Right atrium auricular region (tissue), 2 donors: ENCODE measurements around the gene CGB3. TPM values are rescaled to one million over a fixed set of nuclear protein-coding genes. Genes with fewer than 3 reads are reported as not detected.

Experiments used
- DNase-seq: peaks from one replicate; pipeline ENCODE4 v3.0.0-alpha.2; 2019; ENCODE audit warnings: low spot score
- H3K27ac ChIP-seq, 2 donors: fragments of 200-600 bp; sonication (generic); 1 replicate in 1 of 2; 2 replicates in 1 of 2; pipeline ENCODE4 v1.5.1; 2016 to 2019
- H3K27me3 ChIP-seq, 2 donors: fragments of 200-600 bp; sonication (generic); one replicate each; pipeline versions ENCODE4 v1.5.1 to v1.6.0; 2017 to 2019
- H3K36me3 ChIP-seq: fragments of 200-600 bp; sonication (generic); one replicate; pipeline ENCODE4 v1.5.1; 2016
- H3K4me1 ChIP-seq, 2 donors: fragments of 200-600 bp; sonication (generic); one replicate each; pipeline versions ENCODE4 v1.5.1 to v1.6.0; 2017 to 2019
- H3K4me3 ChIP-seq, 2 donors: fragments of 200-600 bp; sonication (generic); 1 replicate in 1 of 2; 2 replicates in 1 of 2; pipeline ENCODE4 v1.5.1; 2017 to 2019; ENCODE audit warnings: mild to moderate bottlenecking in 1 of 2, moderate library complexity in 1 of 2
- H3K9me3 ChIP-seq, 2 donors: fragments of 200-600 bp; sonication (generic); one replicate each; pipeline ENCODE4 v1.5.1; 2019
- CTCF ChIP-seq, 2 donors: fragments of 200-600 bp; sonication (generic); IDR thresholded peaks; one replicate each; pipeline ENCODE4 v1.5.1; 2019; ENCODE audit warnings: antibody characterized with exemption in 2 of 2
- total RNA-seq, 2 donors: library from RNA; depleted of rRNA; stranded (reverse); fragments of >200 nt; gene quantifications; one replicate each; pipeline ENCODE4 v1.1.0, GENCODE V29; 2016

The CGB3 gene
- total RNA-seq, 2 donors from 2014 or later, result not detected

DNA sequence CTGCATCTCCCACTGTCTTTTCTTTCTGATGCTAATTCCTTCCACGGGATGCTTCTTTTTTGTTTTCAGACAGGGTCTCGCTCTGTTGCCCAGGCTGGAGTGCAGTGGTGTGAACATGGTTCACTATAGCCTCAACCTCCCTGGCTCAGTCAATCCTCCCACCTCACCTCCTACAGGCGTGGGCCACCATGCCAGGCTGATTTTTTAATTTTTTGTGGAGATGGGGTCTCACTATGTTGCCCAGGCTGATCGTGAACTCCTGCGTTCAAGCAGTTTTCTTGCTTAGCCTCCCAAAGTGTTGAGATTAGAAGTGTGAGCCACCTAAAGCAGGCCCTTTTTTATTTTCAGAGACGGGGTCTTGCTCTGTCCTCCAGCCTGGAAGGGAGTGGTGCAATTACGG is 35.8 kb downstream of the CGB3 start:
- DNase-seq, result no peak
- H3K9me3 ChIP-seq, result no peaks in the 10 kb centered on the region
- no peak overlapping the region for H3K27ac ChIP-seq
- no peaks in the 10 kb centered on the region for H3K27me3 ChIP-seq
- peaks cover 52% of the 10 kb centered on the region for H3K36me3 ChIP-seq
- no peak overlapping the region for H3K4me3 ChIP-seq
- no peak for TF ChIP-seq CTCF (IDR thresholded peaks at IDR 0.05)
- peaks cover 0 to 28% of the 10 kb centered on the region in 2 donors for H3K4me1 ChIP-seq

DNA sequence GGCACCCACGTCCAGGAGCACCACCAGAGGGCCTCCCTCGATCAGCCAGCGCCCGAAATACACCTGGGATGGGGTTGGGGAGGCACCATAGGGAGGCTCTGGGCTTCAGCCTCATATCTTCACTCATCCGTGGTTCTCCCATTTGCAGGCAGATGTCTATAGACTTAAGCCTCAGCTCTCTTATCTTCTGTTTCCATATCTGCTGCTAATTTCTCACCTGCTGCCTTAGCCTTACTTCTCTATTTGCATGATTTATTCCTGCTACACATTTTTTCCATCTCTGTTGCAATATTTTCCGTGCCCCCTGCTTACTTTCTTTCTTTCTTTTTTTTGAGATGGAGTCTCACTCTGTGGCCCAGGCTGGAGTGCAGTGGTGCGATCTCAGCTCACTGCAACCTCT is 36.8 kb downstream of the CGB3 start:
- H3K36me3 ChIP-seq, result peaks cover 60% of the 10 kb centered on the region
- no peak for DNase-seq
- no peaks in the 10 kb centered on the region for H3K27me3 ChIP-seq
- no peak overlapping the region for H3K4me3 ChIP-seq
- peaks cover 0 to 28% of the 10 kb centered on the region in 2 donors for H3K4me1 ChIP-seq
- H3K27ac ChIP-seq, result no peak overlapping the region
- TF ChIP-seq CTCF (IDR thresholded peaks at IDR 0.05), result no peak
- no peaks in the 10 kb centered on the region for H3K9me3 ChIP-seq

GRCh38 chr19:48986211-48986610 is 37.9 kb downstream of the CGB3 start:
- H3K36me3 ChIP-seq, result peaks cover 70% of the 10 kb centered on the region

DNA sequence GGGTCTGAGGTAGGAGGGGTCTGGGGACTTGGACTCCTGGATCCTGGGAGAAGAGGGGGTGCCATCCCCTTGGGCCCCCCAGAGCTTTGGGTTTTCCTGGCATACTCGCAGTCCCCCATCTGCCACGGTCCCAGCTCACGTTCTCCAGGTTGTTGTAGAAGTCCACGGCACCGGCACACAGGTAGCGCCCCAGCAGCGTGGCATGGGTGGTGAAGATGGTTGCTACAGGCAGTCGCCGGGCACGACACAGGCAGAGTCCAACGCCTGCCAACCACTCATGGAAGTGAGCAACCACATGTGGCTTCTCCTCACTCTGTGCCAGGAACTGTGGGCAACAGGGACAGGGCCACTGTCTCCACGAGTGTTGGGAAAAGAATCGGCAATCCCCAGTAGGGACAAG is 38.4 kb downstream of the CGB3 start:
- no peak for DNase-seq
- H3K27me3 ChIP-seq, result no peaks in the 10 kb centered on the region
- H3K27ac ChIP-seq, result no peak overlapping the region
- no peaks in the 10 kb centered on the region for H3K9me3 ChIP-seq
- no peak for TF ChIP-seq CTCF (IDR thresholded peaks at IDR 0.05)
- peaks cover 0 to 13% of the 10 kb centered on the region in 2 donors for H3K4me1 ChIP-seq
- no peak overlapping the region for H3K4me3 ChIP-seq
- H3K36me3 ChIP-seq, result peaks cover 75% of the 10 kb centered on the region

More at GRCh38 chr19:48986211-48986610, 37.9 kb downstream of the CGB3 start:
- Histone ChIP-seq H3K27me3 (no peaks in the 10 kb centered on the region), H3K27ac (no peak overlapping the region), H3K4me1 (peaks cover 0 to 18% of the 10 kb centered on the region in 2 donors), H3K9me3 (no peaks in the 10 kb centered on the region), H3K4me3 (no peak overlapping the region)
- TF ChIP-seq CTCF (IDR thresholded peaks at IDR 0.05), result no peak
- DNase-seq, result no peak

- no peak for DNase-seq
- Histone ChIP-seq H3K27me3 (no peaks in the 10 kb centered on the region), H3K27ac (no peak overlapping the region), H3K36me3 (peaks cover 72% of the 10 kb centered on the region), H3K4me1 (peaks cover 0 to 14% of the 10 kb centered on the region in 2 donors), H3K4me3 (no peak overlapping the region), H3K9me3 (no peaks in the 10 kb centered on the region)
- no peak for TF ChIP-seq CTCF (IDR thresholded peaks at IDR 0.05)
Measured at GRCh38 chr19:48982280-48982679, 41.9 kb downstream of the CGB3 start.

- H3K36me3 ChIP-seq, result peaks cover 45% of the 10 kb centered on the region
Measured at GRCh38 chr19:48977061-48977460, 47.1 kb downstream of the CGB3 start.

More at GRCh38 chr19:48977061-48977460, 47.1 kb downstream of the CGB3 start:
- no peaks in the 10 kb centered on the region for H3K9me3 ChIP-seq
- H3K27ac ChIP-seq, result peak overlapping the region; percentile 80 to 95
- no peak for DNase-seq
- TF ChIP-seq CTCF (IDR thresholded peaks at IDR 0.05), result no peak
- H3K27me3 ChIP-seq, result no peaks in the 10 kb centered on the region
- H3K4me1 ChIP-seq, result peaks cover 0 to 14% of the 10 kb centered on the region in 2 donors
- no peak overlapping the region for H3K4me3 ChIP-seq
